CD4-positive, alpha-beta T cell treated with Interleukin-15 for 4 hours (primary cell): ENCODE measurements around the gene CAMTA1.

ENCODE experiments used
- DNase-seq: peaks from one replicate; pipeline ENCODE4 v3.0.0-alpha.2; 2020; ENCODE audit warnings: low spot score

The CAMTA1 gene

GRCh38 chr1:7500381-7501083, 715.3 kb downstream of the CAMTA1 start:
- DNase-seq = no peak

- no peak for DNase-seq
Measured at GRCh38 chr1:7501084-7501491, 715.8 kb downstream of the CAMTA1 start.

GRCh38 chr1:7501723-7502603, 716.7 kb downstream of the CAMTA1 start:
- DNase-seq = no peak

GRCh38 chr1:7503691-7504437, 718.6 kb downstream of the CAMTA1 start:
- DNase-seq = no peak

- no peak for DNase-seq
Measured at GRCh38 chr1:7504438-7504720, 719.1 kb downstream of the CAMTA1 start.

- no peak for DNase-seq
Measured at GRCh38 chr1:7505094-7505770, 720.0 kb downstream of the CAMTA1 start.

GRCh38 chr1:7505771-7506453, 720.7 kb downstream of the CAMTA1 start:
- no peak for DNase-seq

- no peak for DNase-seq
Measured at GRCh38 chr1:7506454-7507284, 721.4 kb downstream of the CAMTA1 start.

- DNase-seq = no peak
Measured at GRCh38 chr1:7507285-7508019, 722.2 kb downstream of the CAMTA1 start.

- no peak for DNase-seq
Measured at GRCh38 chr1:7508052-7508933, 723.0 kb downstream of the CAMTA1 start.

- DNase-seq = no peak
Measured at GRCh38 chr1:7508934-7509519, 723.8 kb downstream of the CAMTA1 start.

- DNase-seq = no peak
Measured at GRCh38 chr1:7509598-7509997, 724.3 kb downstream of the CAMTA1 start.

GRCh38 chr1:7510389-7510931, 725.2 kb downstream of the CAMTA1 start:
- no peak for DNase-seq

- DNase-seq = no peak
Measured at GRCh38 chr1:7511381-7511780, 726.1 kb downstream of the CAMTA1 start.

- no peak for DNase-seq
Measured at GRCh38 chr1:7513081-7513480, 727.8 kb downstream of the CAMTA1 start.

GRCh38 chr1:7515175-7515574, 729.9 kb downstream of the CAMTA1 start:
- no peak for DNase-seq

GRCh38 chr1:7515904-7516303, 730.6 kb downstream of the CAMTA1 start:
- DNase-seq = no peak

- no peak for DNase-seq
Measured at GRCh38 chr1:7516341-7516740, 731.1 kb downstream of the CAMTA1 start.
